EH (cell line): Measurements from ENCODE around the gene ATF7.
"Not testable (repeated sequence)": the region's sequence is repeated elsewhere in the genome, so short reads cannot be mapped to it uniquely, and the experiment has no call there.

ENCODE experiments used
- DNase-seq: peaks from one replicate; pipeline ENCODE4 v3.0.0-alpha.2; 2015; ENCODE audit warnings: low read depth

ATF7 gene

GRCh38 chr12:53564941-53565340 lies 61.2 kb downstream of the ATF7 start:
- DNase-seq, result no peak

- no peak for DNase-seq
Measured at GRCh38 chr12:53564278-53564677, 61.9 kb downstream of the ATF7 start.

- DNase-seq, result no peak
Measured at GRCh38 chr12:53563452-53564028, 62.6 kb downstream of the ATF7 start.

- DNase-seq, result peak; percentile 92
Measured at GRCh38 chr12:53561590-53561953, 64.6 kb downstream of the ATF7 start.

GRCh38 chr12:53560912-53561589 lies 65.1 kb downstream of the ATF7 start:
- DNase-seq, result no peak

- DNase-seq, result peak; percentile 92
Measured at GRCh38 chr12:53560351-53560750, 65.8 kb downstream of the ATF7 start.

GRCh38 chr12:53558631-53559030 lies 67.6 kb downstream of the ATF7 start:
- no peak for DNase-seq

GRCh38 chr12:53552361-53553327 lies 73.5 kb downstream of the ATF7 start:
- DNase-seq, result no peak

GRCh38 chr12:53551889-53552291 lies 74.3 kb downstream of the ATF7 start:
- DNase-seq, result no peak

GRCh38 chr12:53550595-53550994 lies 75.6 kb downstream of the ATF7 start:
- DNase-seq, result no peak

GRCh38 chr12:53550131-53550530 lies 76.1 kb downstream of the ATF7 start:
- DNase-seq, result not testable (repeated sequence)

- not testable (repeated sequence) for DNase-seq
Measured at GRCh38 chr12:53548354-53548753, 77.8 kb downstream of the ATF7 start.

- peak; percentile 78 for DNase-seq
Measured at GRCh38 chr12:53543539-53543938, 82.6 kb downstream of the ATF7 start.

- DNase-seq, result no peak
Measured at GRCh38 chr12:53539526-53539925, 86.7 kb downstream of the ATF7 start.

- DNase-seq, result peak; percentile 54
Measured at GRCh38 chr12:53538209-53538689, 87.9 kb downstream of the ATF7 start.

GRCh38 chr12:53536962-53537361 lies 89.2 kb downstream of the ATF7 start:
- DNase-seq, result no peak

- no peak for DNase-seq
Measured at GRCh38 chr12:53533471-53533870, 92.7 kb downstream of the ATF7 start.

GRCh38 chr12:53532524-53533445 lies 93.4 kb downstream of the ATF7 start:
- DNase-seq, result no peak

- no peak for DNase-seq
Measured at GRCh38 chr12:53532021-53532420, 94.2 kb downstream of the ATF7 start.

- peak; percentile 74 for DNase-seq
Measured at GRCh38 chr12:53530920-53531319, 95.3 kb downstream of the ATF7 start.

- no peak for DNase-seq
Measured at GRCh38 chr12:53530061-53530460, 96.1 kb downstream of the ATF7 start.

- no peak for DNase-seq
Measured at GRCh38 chr12:53524476-53524875, 101.7 kb downstream of the ATF7 start.
